Heart left ventricle (tissue), 16 donors: ENCODE measurements around the gene MDH2. TPM values are rescaled to one million over a fixed set of nuclear protein-coding genes. Genes with fewer than 3 reads are reported as not detected.

Source experiments
- ATAC-seq, 4 donors: fragments of 200-7000 bp; cut with Tn5 transposase; one replicate each; pipeline ENCODE4 v1.9.1; 2020 to 2022; ENCODE audit warnings: moderate library complexity in 4 of 4, mild to moderate bottlenecking in 3 of 4, moderate number of reproducible peaks in 1 of 4
- DNase-seq, 5 donors: peaks; one replicate each; pipeline ENCODE4 v3.0.0-alpha.2; 2020
- H3K27ac ChIP-seq, 12 donors: fragments of 200-600 bp; sonication (generic) in 4 of 12; one replicate each; pipeline versions ENCODE4 v1.5.0 to v1.8.0; 2016 to 2022; ENCODE audit warnings: mild to moderate bottlenecking in 2 of 12
- H3K27me3 ChIP-seq, 9 donors: fragments of 200-600 bp; sonication (generic) in 2 of 9; one replicate each; pipeline versions ENCODE4 v1.5.1 to v1.8.0; 2016 to 2022; ENCODE audit warnings: mild to moderate bottlenecking in 3 of 9
- H3K36me3 ChIP-seq, 9 donors: fragments of 200-600 bp; sonication (generic) in 2 of 9; one replicate each; pipeline versions ENCODE4 v1.5.0 to v1.8.0; 2018 to 2022; ENCODE audit warnings: mild to moderate bottlenecking in 2 of 9
- H3K4me1 ChIP-seq, 12 donors: fragments of 200-600 bp; sonication (generic) in 4 of 12; one replicate each; pipeline versions ENCODE4 v1.5.0 to v1.8.0; 2016 to 2022; ENCODE audit warnings: mild to moderate bottlenecking in 3 of 12
- H3K4me3 ChIP-seq, 12 donors: fragments of 200-600 bp; sonication (generic) in 4 of 12; one replicate each; pipeline versions ENCODE4 v1.5.0 to v1.8.0; 2017 to 2022; ENCODE audit warnings: mild to moderate bottlenecking in 9 of 12, moderate library complexity in 4 of 12
- H3K9me3 ChIP-seq, 12 donors: fragments of 200-600 bp; sonication (generic) in 4 of 12; one replicate each; pipeline versions ENCODE4 v1.5.0 to v1.8.0; 2016 to 2022; ENCODE audit warnings: mild to moderate bottlenecking in 1 of 12
- CTCF ChIP-seq, 12 donors: fragments of 200-600 bp; sonication (generic) in 4 of 12; IDR thresholded peaks; one replicate each; pipeline versions ENCODE4 v1.5.0 to v1.8.0; 2018 to 2022; ENCODE audit warnings: antibody characterized with exemption in 12 of 12, mild to moderate bottlenecking in 5 of 12
- POLR2A ChIP-seq, 2 donors: fragments of 450-650 bp; IDR thresholded peaks; one replicate each; pipeline ENCODE4 v1.6.1; 2017; ENCODE audit warnings: antibody characterized with exemption in 2 of 2, mild to moderate bottlenecking in 2 of 2, moderate library complexity in 2 of 2
- WGBS, 4 donors: extraction: QIAGEN DNeasy Blood & Tissue Kit in 2 of 4; methylation state at CpG; one replicate each; pipeline versions ENCODE4 v1.1.5 to v1.1.7; 2013 to 2018; 5-methylcytosine and 5-hydroxymethylcytosine counted together
- intact Hi-C, 10 donors: fragments of 100-400 bp; cut with DNase I; formaldehyde crosslinking; loops; one replicate each; pipeline versions ENCODE4 v1.11.1 to v1.14.2; 2022
- polyA plus RNA-seq, 2 donors: library from polyadenylated mRNA; stranded (reverse); fragments of 200-250 nt; gene quantifications; one replicate each; pipeline ENCODE4 v1.2.3, GENCODE V29; 2013
- total RNA-seq, 9 donors: library from RNA; depleted of rRNA in 2 of 9; stranded (reverse); fragments of >200 nt in 2 of 9; fragmentation: NEBNext Ultra II Directional in 3 of 9; extraction: Animal tissue kit (Norgen Biotek cat#: 25700) in 3 of 9; gene quantifications; one replicate each; pipeline versions ENCODE4 v1.1.0 to v1.2.4, GENCODE V29; 2016 to 2023
- donor health status: ischemic (EF 13 %, LVEDD 7.1; RV severe dilation, severe dysfunction).
- donor health status: healthy with polysubstance abuse.
- donor health status: DM: no; HTN: yes; CAD: no.
- donor health status: DM: no; HTN: no; CAD: no.
- donor health status: ischemic (EF 25% LVEDD 6.9; RV normal size, moderate dysfunction).
- donor health status: ischemic (EF 25% LVEDD 5.7; RV mildly dilated, moderate dysfunction).
- donor health status: healthy.
- donor health status: DM: yes; HTN: yes; CAD: no.
- donor health status: ischemic (EF 35%, LVEDD 5.7; RV mildly dilated, moderate dysfunction).
- donor health status: nonischemic (EF 11% LVEDD 7.7; RV severe dilation, severe dysfunction).
- donor health status: DM: yes; HTN: yes; CAD: no.
- donor health status: PGD.
- donor health status: ischemic (EF 29% LVEDD 5.4; RV normal size, mild dysfunction).
- donor health status: nonischemic (EF 23%, LVEDD 6.1; RV moderate dilation, normal function).

MDH2 gene
- total and polyA plus RNA-seq, 11 donors, result 140 to 591 (median 393) TPM

- TF ChIP-seq POLR2A (IDR thresholded peaks at IDR 0.05) (no peak), CTCF (IDR thresholded peaks at IDR 0.05) (no peak)
- peaks cover 0 to 14% (median 3%) of the 10 kb centered on the region in 12 donors for H3K4me1 ChIP-seq
- H3K27ac ChIP-seq, result no peak overlapping the region
- H3K4me3 ChIP-seq, result no peak overlapping the region
- no peak for DNase-seq
- no peaks in the 10 kb centered on the region for H3K27me3 ChIP-seq
- 95 to 97% (median 96%) methylated on average over 33 to 35 of the region's 35 CpGs for WGBS, 4 donors
- no peak for ATAC-seq
- no peaks in the 10 kb centered on the region for H3K36me3 ChIP-seq
- peaks cover 0 to 19% (median 5%) of the 10 kb centered on the region in 12 donors for H3K9me3 ChIP-seq
- intact Hi-C loops, result no loop called here
Observed at GRCh38 chr7:76074306-76074971, 26.5 kb downstream of the MDH2 start.

- Histone ChIP-seq H3K36me3 (no peaks in the 10 kb centered on the region), H3K27ac (no peak overlapping the region), H3K27me3 (no peaks in the 10 kb centered on the region), H3K4me3 (no peak overlapping the region), H3K4me1 (peaks cover 0 to 9% (median 2%) of the 10 kb centered on the region in 12 donors), H3K9me3 (peaks cover 0 to 19% (median 5%) of the 10 kb centered on the region in 12 donors)
- 92 to 100% (median 96%) methylated on average over 4 of the region's 4 CpGs for WGBS, 4 donors
- DNase-seq, result no peak
- ATAC-seq, result no peak
- intact Hi-C loops, result no loop called here
- TF ChIP-seq CTCF (IDR thresholded peaks at IDR 0.05) (no peak), POLR2A (IDR thresholded peaks at IDR 0.05) (no peak)
Observed at GRCh38 chr7:76074972-76075370, 27.1 kb downstream of the MDH2 start.

DNA sequence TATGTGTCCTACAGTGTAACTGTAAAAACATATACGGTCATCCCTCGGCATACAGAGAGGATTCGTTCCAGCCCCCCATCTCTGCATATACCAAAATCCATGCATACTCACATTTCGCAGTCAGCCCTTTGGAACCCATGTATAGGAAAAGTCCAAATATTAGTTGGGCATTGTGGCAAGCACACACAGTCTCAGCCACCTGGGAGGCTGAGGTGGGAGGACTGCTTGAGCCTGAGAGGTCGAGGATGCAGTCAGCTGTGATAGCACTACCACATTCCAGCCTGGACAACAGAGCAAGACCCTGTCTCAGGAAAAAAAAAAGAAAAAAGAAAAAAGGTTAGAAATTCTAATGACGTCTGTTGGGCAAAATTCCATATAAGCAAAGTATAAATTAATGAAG lies 29.1 kb downstream of the MDH2 start:
- no peak for ATAC-seq
- intact Hi-C loops, result no loop called here
- no peaks in the 10 kb centered on the region for H3K27me3 ChIP-seq
- DNase-seq, result no peak
- H3K27ac ChIP-seq, result no peak overlapping the region
- peaks cover 0 to 6% (median 0%) of the 10 kb centered on the region in 12 donors for H3K4me1 ChIP-seq
- no peaks in the 10 kb centered on the region for H3K36me3 ChIP-seq
- H3K4me3 ChIP-seq, result no peak overlapping the region
- no peak for TF ChIP-seq POLR2A (IDR thresholded peaks at IDR 0.05)
- no peak for TF ChIP-seq CTCF (IDR thresholded peaks at IDR 0.05)
- H3K9me3 ChIP-seq, result peaks cover 0 to 19% (median 5%) of the 10 kb centered on the region in 12 donors
- WGBS, 4 donors, result 86 to 92% (median 89%) methylated on average over 6 of the region's 6 CpGs

DNA sequence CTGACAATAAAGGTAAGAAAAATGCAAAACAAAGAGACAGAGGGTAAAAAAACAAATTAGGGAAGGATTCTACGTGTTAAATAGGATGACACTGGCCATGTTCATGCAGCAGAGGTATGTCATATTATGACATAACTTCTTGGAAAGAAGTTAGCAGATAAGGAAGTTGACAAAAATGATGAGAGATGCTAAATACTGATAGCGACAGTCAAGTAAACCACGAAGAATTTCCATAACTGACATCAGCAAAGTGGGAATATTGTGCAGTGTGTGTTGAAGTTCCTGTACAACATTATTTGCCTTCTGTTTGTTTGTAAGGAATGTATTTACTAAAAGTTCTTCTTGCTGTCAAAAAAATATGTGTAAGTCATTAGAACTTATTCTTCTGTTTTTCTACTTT lies 29.5 kb downstream of the MDH2 start:
- no peak for ATAC-seq

More for the DNA sequence above, 29.5 kb downstream of the MDH2 start:
- 52 to 65% (median 57%) methylated on average over 3 of the region's 3 CpGs for WGBS, 4 donors
- H3K27ac ChIP-seq, result no peak overlapping the region
- H3K36me3 ChIP-seq, result no peaks in the 10 kb centered on the region
- no peaks in the 10 kb centered on the region for H3K27me3 ChIP-seq
- peaks cover 0 to 6% (median 0%) of the 10 kb centered on the region in 12 donors for H3K4me1 ChIP-seq
- no peak overlapping the region for H3K4me3 ChIP-seq
- intact Hi-C loops, result no loop called here
- DNase-seq, result no peak
- TF ChIP-seq CTCF (IDR thresholded peaks at IDR 0.05) (no peak), POLR2A (IDR thresholded peaks at IDR 0.05) (no peak)
- peaks cover 0 to 19% (median 5%) of the 10 kb centered on the region in 12 donors for H3K9me3 ChIP-seq
